ENCODE results near the gene CNTNAP4.

The CNTNAP4 gene

DNA sequence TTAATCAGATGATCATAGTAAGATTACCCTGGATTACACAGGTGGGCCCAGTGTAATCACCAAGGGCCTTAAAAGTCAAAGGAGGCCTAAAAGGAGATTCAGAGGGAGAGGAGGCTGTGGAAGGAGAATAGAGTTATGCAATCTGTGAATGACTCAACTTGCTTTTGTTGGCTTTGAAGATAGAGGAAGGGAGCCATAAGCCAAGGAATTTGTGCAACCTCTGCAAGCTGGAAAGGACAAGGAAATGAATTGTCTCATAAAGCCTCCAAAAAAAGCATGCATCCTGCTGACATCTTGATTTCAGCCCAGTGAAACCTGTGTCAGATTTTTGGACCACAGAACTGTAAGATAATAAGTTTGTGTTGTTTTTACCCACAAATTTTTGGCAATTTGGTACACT is 109.6 kb downstream of the CNTNAP4 start:
- Histone ChIP-seq H2BK12ac (ENCODE audit: low read length) (no peak overlapping the region), H3K27ac (replicated peaks; ENCODE audit: low read length) (no peak overlapping the region), H2AFZ (ENCODE audit: low read length) (no peak overlapping the region), H3K18ac (ENCODE audit: low read length) (no peak overlapping the region), H2BK120ac (ENCODE audit: low read depth, low read length) (no peak overlapping the region), H4K91ac (ENCODE audit: low read depth, low read length, poor library complexity) (no peak overlapping the region), H3K4ac (ENCODE audit: low read length) (no peak overlapping the region), H2BK15ac (ENCODE audit: low read length) (no peak overlapping the region), H4K8ac (ENCODE audit: low read depth, low read length) (no peak overlapping the region), H3K27me3 (ENCODE audit: control insufficient read depth in 3 of 3, insufficient read depth in 3 of 3, low read depth in 1 of 3, low read length in 3 of 3) (no peaks in the 10 kb centered on the region), H3K23ac (ENCODE audit: low read depth, low read length, poor library complexity) (no peak overlapping the region), H3K4me2 (ENCODE audit: insufficient read depth, low read length, poor library complexity, severe bottlenecking) (no peak overlapping the region), H3K79me1 (ENCODE audit: low read depth, low read length) (no peaks in the 10 kb centered on the region), H3K14ac (ENCODE audit: low read length) (no peak overlapping the region), H3K4me3 (ENCODE audit: low read length in 2 of 2) (no peak overlapping the region), H2BK5ac (ENCODE audit: low read length) (no peak overlapping the region), H3K9me3 (replicated peaks in 1 of 2; ENCODE audit: control insufficient read depth in 2 of 2, insufficient read depth in 1 of 2, low read depth in 1 of 2, low read length in 2 of 2) (peaks cover 0 to 2% of the 10 kb centered on the region in 2 donors), H2AK5ac (ENCODE audit: low read depth, low read length) (no peak overlapping the region), H3K4me1 (ENCODE audit: control insufficient read depth in 2 of 2, insufficient read depth in 1 of 2, low read depth in 1 of 2, low read length in 2 of 2) (no peaks in the 10 kb centered on the region), H3K36me3 (replicated peaks in 1 of 2; ENCODE audit: control insufficient read depth in 2 of 2, insufficient read depth in 2 of 2, low read length in 2 of 2) (no peaks in the 10 kb centered on the region), H3K9ac (ENCODE audit: low read depth, low read length, poor library complexity) (no peak overlapping the region)
- DNase-seq (ENCODE audit: low spot score): no peak

DNA sequence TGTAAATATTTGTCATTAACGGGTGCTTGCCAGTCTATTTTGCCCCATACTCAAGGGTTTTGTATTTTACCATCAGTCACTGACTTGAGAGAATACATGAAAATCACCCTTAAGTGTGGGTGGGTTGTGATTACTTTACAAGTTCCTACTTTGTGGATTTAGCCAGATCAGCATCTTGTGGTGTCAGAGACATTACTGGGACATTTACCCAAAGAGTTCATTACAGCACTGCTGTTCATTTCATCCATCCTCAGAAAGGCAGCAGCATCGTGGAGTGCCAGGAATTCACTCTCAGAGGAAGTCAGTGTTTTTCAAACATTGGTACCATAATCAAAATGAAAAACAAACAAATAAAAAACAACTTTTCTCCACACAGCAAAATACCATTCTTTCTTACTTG is 110.8 kb downstream of the CNTNAP4 start:
- Histone ChIP-seq H4K91ac (ENCODE audit: low read depth, low read length, poor library complexity) (no peak overlapping the region), H3K27me3 (ENCODE audit: control insufficient read depth in 3 of 3, insufficient read depth in 3 of 3, low read depth in 1 of 3, low read length in 3 of 3) (no peaks in the 10 kb centered on the region), H3K79me1 (ENCODE audit: low read depth, low read length) (no peaks in the 10 kb centered on the region), H4K8ac (ENCODE audit: low read depth, low read length) (no peak overlapping the region), H3K36me3 (replicated peaks in 1 of 2; ENCODE audit: control insufficient read depth in 2 of 2, insufficient read depth in 2 of 2, low read length in 2 of 2) (no peaks in the 10 kb centered on the region), H2BK12ac (ENCODE audit: low read length) (no peak overlapping the region), H3K4ac (ENCODE audit: low read length) (no peak overlapping the region), H3K9me3 (replicated peaks in 1 of 2; ENCODE audit: control insufficient read depth in 2 of 2, insufficient read depth in 1 of 2, low read depth in 1 of 2, low read length in 2 of 2) (peaks cover 0 to 2% of the 10 kb centered on the region in 2 donors), H2BK15ac (ENCODE audit: low read length) (no peak overlapping the region), H2AFZ (ENCODE audit: low read length) (no peak overlapping the region), H2AK5ac (ENCODE audit: low read depth, low read length) (no peak overlapping the region), H3K4me3 (ENCODE audit: low read length in 2 of 2) (no peak overlapping the region), H3K18ac (ENCODE audit: low read length) (no peak overlapping the region), H3K14ac (ENCODE audit: low read length) (no peak overlapping the region), H3K4me1 (ENCODE audit: control insufficient read depth in 2 of 2, insufficient read depth in 1 of 2, low read depth in 1 of 2, low read length in 2 of 2) (no peaks in the 10 kb centered on the region), H3K9ac (ENCODE audit: low read depth, low read length, poor library complexity) (no peak overlapping the region), H2BK5ac (ENCODE audit: low read length) (no peak overlapping the region), H3K27ac (replicated peaks; ENCODE audit: low read length) (no peak overlapping the region), H3K4me2 (ENCODE audit: insufficient read depth, low read length, poor library complexity, severe bottlenecking) (no peak overlapping the region), H2BK120ac (ENCODE audit: low read depth, low read length) (no peak overlapping the region), H3K23ac (ENCODE audit: low read depth, low read length, poor library complexity) (no peak overlapping the region)
- no CpG with 5 or more reads among the region's 2 CpGs for WGBS, 2 donors (ENCODE audit: extremely low coverage in 2 of 2, insufficient read length in 2 of 2, insufficient replicate concordance in 1 of 2)
- no peak for DNase-seq (ENCODE audit: low spot score)

DNA sequence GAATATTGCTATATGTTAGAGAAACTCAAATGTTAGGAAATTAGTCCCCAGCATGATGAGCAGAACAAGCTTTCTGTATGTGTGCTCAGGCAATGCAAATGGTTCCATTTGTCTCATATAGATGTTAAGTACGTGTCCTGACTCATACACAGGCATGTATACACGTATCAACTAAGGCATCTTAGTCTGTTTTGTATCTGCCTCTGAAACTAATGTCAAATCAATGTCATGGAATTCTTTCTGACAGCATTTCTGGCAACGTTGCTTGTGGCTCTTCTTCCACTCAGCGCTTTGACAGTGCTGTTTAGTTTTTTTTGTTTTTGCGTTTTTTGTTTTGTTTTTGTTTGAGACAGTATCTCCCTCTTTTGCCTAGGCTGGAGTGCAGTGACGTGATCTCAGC is 111.9 kb downstream of the CNTNAP4 start:
- no peak overlapping the region for H3K18ac ChIP-seq (ENCODE audit: low read length)
- H3K9me3 ChIP-seq (replicated peaks in 1 of 2; ENCODE audit: control insufficient read depth in 2 of 2, insufficient read depth in 1 of 2, low read depth in 1 of 2, low read length in 2 of 2): peaks cover 0 to 2% of the 10 kb centered on the region in 2 donors
- no peak overlapping the region for H3K4me2 ChIP-seq (ENCODE audit: insufficient read depth, low read length, poor library complexity, severe bottlenecking)
- no peak overlapping the region for H2BK15ac ChIP-seq (ENCODE audit: low read length)
- no peak overlapping the region for H3K14ac ChIP-seq (ENCODE audit: low read length)
- no peak overlapping the region for H2BK12ac ChIP-seq (ENCODE audit: low read length)
- H2AFZ ChIP-seq (ENCODE audit: low read length): no peak overlapping the region
- H3K4me1 ChIP-seq (ENCODE audit: control insufficient read depth in 2 of 2, insufficient read depth in 1 of 2, low read depth in 1 of 2, low read length in 2 of 2): no peaks in the 10 kb centered on the region
- no peak overlapping the region for H3K4ac ChIP-seq (ENCODE audit: low read length)
- H4K91ac ChIP-seq (ENCODE audit: low read depth, low read length, poor library complexity): no peak overlapping the region
- no peak overlapping the region for H3K23ac ChIP-seq (ENCODE audit: low read depth, low read length, poor library complexity)
- no peak overlapping the region for H2BK5ac ChIP-seq (ENCODE audit: low read length)
- no peak overlapping the region for H4K8ac ChIP-seq (ENCODE audit: low read depth, low read length)
- no peaks in the 10 kb centered on the region for H3K36me3 ChIP-seq (replicated peaks in 1 of 2; ENCODE audit: control insufficient read depth in 2 of 2, insufficient read depth in 2 of 2, low read length in 2 of 2)
- no peak overlapping the region for H2BK120ac ChIP-seq (ENCODE audit: low read depth, low read length)
- no peaks in the 10 kb centered on the region for H3K27me3 ChIP-seq (ENCODE audit: control insufficient read depth in 3 of 3, insufficient read depth in 3 of 3, low read depth in 1 of 3, low read length in 3 of 3)
- H3K27ac ChIP-seq (replicated peaks; ENCODE audit: low read length): no peak overlapping the region
- H2AK5ac ChIP-seq (ENCODE audit: low read depth, low read length): no peak overlapping the region
- H3K79me1 ChIP-seq (ENCODE audit: low read depth, low read length): no peaks in the 10 kb centered on the region
- no peak overlapping the region for H3K9ac ChIP-seq (ENCODE audit: low read depth, low read length, poor library complexity)
- no peak for DNase-seq (ENCODE audit: low spot score)
- H3K4me3 ChIP-seq (ENCODE audit: low read length in 2 of 2): no peak overlapping the region
- no CpG with 5 or more reads among the region's 6 CpGs for WGBS, 2 donors (ENCODE audit: extremely low coverage in 2 of 2, insufficient read length in 2 of 2, insufficient replicate concordance in 1 of 2)

DNA sequence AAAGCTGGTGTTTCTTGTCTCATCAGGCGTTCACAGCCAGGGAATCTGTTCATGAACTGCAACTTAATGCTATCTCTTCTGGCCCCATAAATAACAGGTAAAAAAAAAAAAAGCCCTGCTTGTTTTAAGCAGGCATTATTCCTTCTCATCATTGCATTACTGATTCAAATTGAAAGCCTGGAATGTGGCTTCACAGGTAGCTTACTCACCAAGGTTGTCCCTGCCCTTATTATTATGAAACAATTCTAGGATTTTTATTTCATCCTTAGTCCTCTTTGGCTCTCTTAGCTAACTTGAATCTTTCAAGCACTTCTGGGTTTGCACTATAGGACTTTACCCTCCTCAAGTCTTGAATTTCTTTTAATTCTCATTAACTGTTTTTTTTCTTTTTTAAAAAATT is 113.3 kb downstream of the CNTNAP4 start:
- Histone ChIP-seq H3K27ac (replicated peaks; ENCODE audit: low read length) (no peak overlapping the region), H2AK5ac (ENCODE audit: low read depth, low read length) (no peak overlapping the region), H4K8ac (ENCODE audit: low read depth, low read length) (no peak overlapping the region), H3K79me1 (ENCODE audit: low read depth, low read length) (no peaks in the 10 kb centered on the region), H3K9ac (ENCODE audit: low read depth, low read length, poor library complexity) (no peak overlapping the region), H3K4me3 (ENCODE audit: low read length in 2 of 2) (no peak overlapping the region), H3K18ac (ENCODE audit: low read length) (no peak overlapping the region), H3K4ac (ENCODE audit: low read length) (no peak overlapping the region), H2AFZ (ENCODE audit: low read length) (no peak overlapping the region), H3K36me3 (replicated peaks in 1 of 2; ENCODE audit: control insufficient read depth in 2 of 2, insufficient read depth in 2 of 2, low read length in 2 of 2) (no peaks in the 10 kb centered on the region), H4K91ac (ENCODE audit: low read depth, low read length, poor library complexity) (no peak overlapping the region), H2BK15ac (ENCODE audit: low read length) (no peak overlapping the region), H3K9me3 (replicated peaks in 1 of 2; ENCODE audit: control insufficient read depth in 2 of 2, insufficient read depth in 1 of 2, low read depth in 1 of 2, low read length in 2 of 2) (no peaks in the 10 kb centered on the region), H3K23ac (ENCODE audit: low read depth, low read length, poor library complexity) (no peak overlapping the region), H2BK5ac (ENCODE audit: low read length) (no peak overlapping the region), H3K4me2 (ENCODE audit: insufficient read depth, low read length, poor library complexity, severe bottlenecking) (no peak overlapping the region), H2BK120ac (ENCODE audit: low read depth, low read length) (no peak overlapping the region), H3K14ac (ENCODE audit: low read length) (no peak overlapping the region), H3K27me3 (ENCODE audit: control insufficient read depth in 3 of 3, insufficient read depth in 3 of 3, low read depth in 1 of 3, low read length in 3 of 3) (no peaks in the 10 kb centered on the region), H3K4me1 (ENCODE audit: control insufficient read depth in 2 of 2, insufficient read depth in 1 of 2, low read depth in 1 of 2, low read length in 2 of 2) (no peaks in the 10 kb centered on the region), H2BK12ac (ENCODE audit: low read length) (no peak overlapping the region)
- no CpG with 5 or more reads among the region's 1 CpG for WGBS, 2 donors (ENCODE audit: extremely low coverage in 2 of 2, insufficient read length in 2 of 2, insufficient replicate concordance in 1 of 2)
- no peak for DNase-seq (ENCODE audit: low spot score)

Measured in neuronal stem cell (in vitro differentiated cells).